Liver (tissue), 3 donors: ENCODE results near the gene KRTAP10-6.

ENCODE experiments used
- ATF3 ChIP-seq: IDR thresholded peaks from 2 replicates; pipeline ENCODE4 v1.6.1; 2016; ENCODE audit warnings: antibody characterized with exemption
- CTCF ChIP-seq: fragments of 150-350 bp; IDR thresholded peaks from 2 replicates; pipeline ENCODE4 v1.5.1; 2017; ENCODE audit warnings: improper control_type of control experiment, low read depth, low read length; ENCODE audit not compliant: missing input control
- EGR1 ChIP-seq, 2 donors: IDR thresholded peaks; 2 replicates each; pipeline ENCODE4 v1.6.1; 2016 to 2018; ENCODE audit warnings: antibody characterized with exemption in 2 of 2, low read depth in 2 of 2
- JUND ChIP-seq, 2 donors: IDR thresholded peaks; 2 replicates each; pipeline ENCODE4 v1.6.1; 2016; ENCODE audit warnings: antibody characterized with exemption in 2 of 2
- MAX ChIP-seq: IDR thresholded peaks from 2 replicates; pipeline ENCODE4 v1.6.1; 2016; ENCODE audit warnings: antibody characterized with exemption
- RAD21 ChIP-seq, 2 donors: IDR thresholded peaks; 2 replicates each; pipeline ENCODE4 v1.6.1; 2016; ENCODE audit warnings: antibody characterized with exemption in 2 of 2, mild to moderate bottlenecking in 2 of 2
- REST ChIP-seq: IDR thresholded peaks from 2 replicates; pipeline ENCODE4 v1.6.1; 2016; ENCODE audit warnings: antibody characterized with exemption, mild to moderate bottlenecking
- SP1 ChIP-seq: IDR thresholded peaks from 2 replicates; pipeline ENCODE4 v1.6.1; 2018; ENCODE audit warnings: antibody characterized with exemption, mild to moderate bottlenecking
- YY1 ChIP-seq: IDR thresholded peaks from 2 replicates; pipeline ENCODE4 v1.6.1; 2016; ENCODE audit warnings: antibody characterized with exemption, mild to moderate bottlenecking
- ZBTB33 ChIP-seq: IDR thresholded peaks from 2 replicates; pipeline ENCODE4 v1.6.1; 2016; ENCODE audit warnings: antibody characterized with exemption
- donor health status: healthy.
- donor health status: healthy.

- TF ChIP-seq CTCF (no peak), MAX (no peak), REST (no peak), ATF3 (no peak), JUND (IDR thresholded peaks at IDR 0.05) (no peak), RAD21 (IDR thresholded peaks at IDR 0.05) (no peak), ZBTB33 (no peak), YY1 (no peak), SP1 (no peak), EGR1 (IDR thresholded peaks at IDR 0.05; ENCODE audit: low read depth in 2 of 2) (no peak)
These were observed 2.0 kb downstream of the KRTAP10-6 start for GRCh38 chr21:44590311-44590721.
